GM19463 (cell line): ENCODE results near the gene ST8SIA6.

Experiments used
- ATAC-seq: cut with Tn5 transposase; IDR thresholded peaks from one replicate; pipeline ENCODE4 v1.9.1; 2021; ENCODE audit warnings: mild to moderate bottlenecking, moderate library complexity; ENCODE audit not compliant: unreplicated experiment

Gene ST8SIA6

DNA sequence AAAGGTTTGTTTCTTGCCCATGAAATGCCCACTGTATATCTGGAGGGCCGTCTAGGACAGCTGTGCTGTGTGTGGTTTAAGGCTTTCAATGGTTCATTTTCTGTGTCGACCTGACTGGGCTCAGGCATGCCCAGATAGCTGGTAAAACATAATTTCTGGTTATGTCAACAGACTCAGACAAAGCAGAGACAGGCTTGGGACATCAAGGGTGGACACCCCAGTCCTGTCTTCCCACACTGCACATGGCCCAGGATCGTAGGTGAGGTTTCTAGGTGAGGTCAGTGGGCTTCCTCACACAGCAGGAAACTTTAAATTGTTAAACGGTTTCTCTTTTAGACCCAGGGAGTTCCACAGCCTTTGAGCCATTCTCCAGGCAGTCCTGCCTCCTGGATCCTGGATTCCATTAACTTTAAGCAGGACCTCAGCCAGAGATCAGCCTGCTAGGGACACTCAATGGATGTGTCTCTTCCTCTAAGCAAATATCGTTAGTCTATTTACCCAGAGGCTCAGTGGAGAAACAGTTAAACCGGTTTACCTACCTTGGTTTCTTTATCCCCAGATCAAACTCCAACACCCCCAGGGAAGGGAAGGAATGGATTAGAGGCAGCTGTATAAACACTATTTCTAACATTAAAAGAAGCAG, 66.4 kb downstream of the ST8SIA6 start:
- ATAC-seq, result no peak

DNA sequence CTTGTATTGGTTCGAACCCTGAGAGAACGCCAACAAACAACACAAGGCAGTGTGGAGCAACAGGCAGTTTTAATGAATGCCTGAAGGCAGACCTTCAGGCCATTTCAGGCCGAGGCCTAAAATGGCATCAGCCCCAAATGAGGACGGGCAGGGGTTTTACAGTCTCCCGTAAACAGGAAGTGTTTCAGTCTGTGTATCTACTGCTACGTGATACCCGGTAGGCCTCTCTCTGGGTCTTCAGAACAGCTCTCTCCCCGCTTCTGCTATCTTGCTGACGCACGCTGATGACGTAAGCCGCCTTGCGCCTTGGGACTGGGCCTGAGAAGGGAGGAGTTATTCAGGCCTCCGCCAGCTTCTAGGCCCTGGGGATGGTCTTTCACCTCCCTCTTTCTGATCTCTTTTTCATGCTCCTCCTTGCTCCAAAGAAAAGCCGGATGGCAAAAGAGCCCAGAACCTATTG, 67.7 kb downstream of the ST8SIA6 start:
- ATAC-seq, result no peak

DNA sequence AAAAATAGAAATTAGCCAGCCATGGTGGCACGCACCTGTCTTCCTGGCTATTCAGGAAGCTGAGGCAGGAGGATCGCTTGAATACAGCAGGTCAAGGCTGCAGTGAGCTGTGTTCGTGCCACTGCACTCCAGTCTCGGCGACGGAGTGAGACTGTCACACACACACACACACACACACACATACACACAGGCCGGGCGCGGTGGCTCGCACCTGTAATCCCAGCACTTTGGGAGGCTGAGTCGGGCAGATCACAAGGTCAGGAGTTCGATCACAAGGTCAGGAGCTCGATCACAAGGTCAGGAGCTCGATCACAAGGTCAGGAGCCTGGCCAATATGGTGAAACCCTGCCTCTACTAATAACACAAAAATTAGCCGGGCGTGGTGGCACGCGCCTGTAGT, 68.4 kb downstream of the ST8SIA6 start:
- no peak for ATAC-seq

DNA sequence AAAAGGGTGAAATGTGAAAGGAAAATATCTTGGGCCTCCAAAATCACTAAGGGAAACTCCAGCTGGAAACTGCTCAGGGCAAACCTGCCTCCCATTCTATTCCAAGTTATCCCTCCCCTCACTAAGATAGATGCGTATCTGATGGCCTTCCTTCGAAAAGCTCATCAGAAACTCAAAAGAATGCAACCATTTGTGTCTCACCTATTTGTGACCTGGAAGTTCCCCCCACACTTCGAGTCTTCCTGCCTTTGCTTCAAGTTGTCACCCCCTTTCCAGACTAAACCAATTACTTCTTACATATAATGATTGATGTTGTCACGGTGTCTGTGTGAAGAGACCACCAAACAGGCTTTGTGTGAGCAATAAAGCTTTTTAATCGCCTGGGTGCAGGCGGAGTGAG, 69.3 kb downstream of the ST8SIA6 start:
- ATAC-seq, result no peak

DNA sequence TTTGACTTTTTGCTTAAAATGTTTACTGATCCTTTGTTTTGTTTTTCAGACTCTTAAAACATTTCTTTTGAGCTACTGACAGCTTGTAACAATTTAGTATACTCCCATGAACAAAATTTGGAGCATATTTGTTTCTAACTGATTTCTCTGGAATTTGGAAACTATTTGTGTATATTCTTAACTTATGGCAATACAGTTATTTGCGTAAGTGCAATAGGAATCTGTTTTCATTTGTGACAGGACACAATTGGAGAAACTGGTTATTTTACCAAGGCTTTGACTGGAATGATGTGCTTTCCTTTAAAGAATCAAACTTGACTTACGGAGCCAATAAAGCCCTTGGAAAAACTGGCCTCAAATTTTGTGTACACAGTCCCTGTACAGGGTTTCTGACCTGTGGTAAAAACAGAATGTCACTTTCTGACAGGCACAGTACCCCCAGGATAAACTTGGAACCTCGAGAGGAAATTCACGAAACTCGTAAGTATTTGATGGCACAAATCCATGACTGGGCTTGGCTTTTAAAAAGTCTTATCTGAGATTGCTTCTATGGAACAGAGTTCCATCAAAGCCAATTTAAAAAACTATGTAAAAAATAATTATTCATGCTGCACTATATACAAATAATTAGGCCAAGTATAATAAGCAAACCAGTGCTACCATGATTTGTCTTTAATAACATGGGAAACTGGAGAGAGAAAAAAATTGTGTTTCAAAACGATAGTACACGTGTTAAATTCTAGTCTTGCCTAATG, 70.4 kb downstream of the ST8SIA6 start:
- ATAC-seq, result no peak

DNA sequence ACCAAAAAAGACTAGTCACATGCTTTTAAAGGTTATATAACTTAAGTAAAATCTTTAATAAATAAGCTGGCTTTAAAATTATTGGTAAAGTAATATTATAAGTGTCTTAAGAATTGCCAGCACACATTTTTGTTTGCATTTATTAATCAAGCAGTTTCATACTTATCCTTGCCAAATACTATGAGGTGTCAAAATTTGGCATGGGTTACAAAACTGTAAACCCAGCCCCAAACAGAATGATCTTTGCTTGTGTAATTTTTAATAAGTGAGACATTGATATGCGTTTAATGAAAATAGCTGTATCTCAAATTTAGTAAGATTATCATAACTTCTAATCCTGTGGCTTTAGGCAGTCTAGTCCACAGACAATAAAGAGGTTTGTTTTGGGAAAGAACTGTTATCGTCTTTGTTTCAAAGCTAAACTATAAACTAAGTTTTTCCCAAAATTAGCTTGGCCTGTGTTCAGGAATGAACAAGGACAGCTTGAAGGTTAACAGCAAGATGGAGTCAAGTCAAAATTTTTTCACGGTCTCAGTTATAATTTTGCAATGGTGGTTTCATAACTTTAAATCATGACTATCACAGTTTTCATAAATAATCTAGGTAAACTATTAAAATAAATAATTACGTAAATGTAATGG, 72.8 kb downstream of the ST8SIA6 start:
- no peak for ATAC-seq

DNA sequence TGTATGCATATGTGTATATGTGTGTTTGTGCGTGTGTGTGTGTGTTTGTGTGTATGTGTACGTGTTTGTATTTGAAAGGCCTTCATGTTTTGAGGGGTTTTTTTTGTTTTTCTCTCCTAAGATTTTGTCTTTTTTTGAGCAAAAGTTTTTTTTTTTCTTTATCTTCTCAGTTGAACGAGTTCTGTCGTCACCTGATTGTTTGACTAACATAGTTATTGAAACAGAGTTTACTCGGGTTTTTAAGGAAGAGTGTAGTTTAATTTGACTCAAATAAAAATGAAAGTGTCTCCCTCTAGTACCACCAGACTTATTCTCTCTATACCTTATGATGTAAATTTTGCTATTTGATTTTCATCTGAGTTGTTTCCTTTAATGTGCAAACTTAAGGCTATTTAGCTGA, 73.5 kb downstream of the ST8SIA6 start:
- no peak for ATAC-seq

DNA sequence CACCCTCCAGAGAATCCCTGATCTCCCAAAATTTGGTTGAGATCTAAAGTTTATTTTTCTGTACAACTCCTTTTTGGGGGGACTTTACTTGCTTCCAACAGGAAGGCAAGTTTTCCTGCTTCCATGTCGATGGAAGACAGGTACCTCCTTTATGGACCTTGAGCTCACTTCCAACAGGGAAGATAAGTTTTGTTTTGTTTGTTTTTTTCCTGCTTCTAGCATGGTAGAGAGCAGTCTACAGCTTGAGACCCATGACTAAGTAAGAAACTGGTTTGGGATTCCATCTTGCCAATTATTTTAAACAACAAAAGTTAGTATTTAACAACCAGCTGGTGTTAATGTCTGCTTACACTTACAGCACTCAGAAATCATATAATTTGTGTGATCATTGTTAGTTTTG, 74.4 kb downstream of the ST8SIA6 start:
- ATAC-seq, result no peak

DNA sequence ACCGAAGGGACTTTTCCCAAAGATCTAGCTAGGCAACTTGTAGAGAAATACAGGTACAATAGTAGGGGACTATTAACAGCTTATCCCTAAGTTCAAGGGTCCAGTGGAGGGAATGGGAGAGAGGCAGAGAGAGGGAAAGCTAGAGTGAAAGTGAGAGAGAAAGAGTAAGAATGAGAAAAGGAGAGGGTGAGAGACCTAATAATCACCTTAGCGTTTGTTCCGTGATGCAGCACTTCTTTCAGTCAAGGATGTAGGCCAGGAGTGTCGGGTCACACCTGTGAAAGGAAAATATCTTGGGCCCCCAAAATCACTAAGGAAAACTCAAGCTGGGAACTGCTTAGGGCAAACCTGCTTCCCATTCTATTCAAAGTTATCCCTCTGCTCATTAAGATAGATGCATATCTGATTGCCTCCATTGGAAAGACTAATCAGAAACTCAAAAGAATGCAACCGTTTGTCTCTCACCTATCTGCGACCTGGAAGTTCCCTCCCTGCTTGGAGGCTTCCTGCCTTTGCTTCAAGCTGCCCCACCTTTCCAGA, 75.2 kb downstream of the ST8SIA6 start:
- ATAC-seq, result no peak

DNA sequence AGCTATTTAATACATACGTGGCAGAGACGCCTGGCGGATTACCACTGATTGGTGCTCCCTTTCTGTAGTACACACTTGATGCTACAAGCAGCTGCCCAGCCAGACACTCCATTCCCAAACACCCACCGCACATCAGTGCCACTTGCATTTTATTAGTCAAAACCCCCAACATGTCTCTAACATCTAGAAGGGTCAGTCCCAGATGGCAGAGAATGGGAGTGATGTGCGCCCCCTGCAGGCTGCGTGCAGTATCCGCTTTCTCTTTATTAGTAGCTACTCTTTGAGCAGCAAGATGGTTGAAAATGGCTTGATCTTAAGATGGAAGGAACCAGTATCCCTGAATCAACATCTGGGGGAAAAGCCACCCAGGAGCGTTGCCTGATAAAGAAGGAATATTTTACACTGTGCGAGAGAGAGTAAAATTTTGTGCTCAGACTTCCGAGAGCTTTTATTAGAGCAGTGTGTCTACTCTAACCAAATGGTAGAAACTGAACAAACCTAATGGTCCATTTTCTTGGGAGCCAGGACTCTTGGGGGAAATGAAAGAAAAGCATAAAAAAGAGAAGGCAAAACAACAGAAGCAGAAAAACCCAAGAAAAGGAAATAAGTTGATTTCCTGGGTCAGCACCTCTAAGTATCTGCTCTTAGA, 78.3 kb downstream of the ST8SIA6 start:
- ATAC-seq, result no peak

DNA sequence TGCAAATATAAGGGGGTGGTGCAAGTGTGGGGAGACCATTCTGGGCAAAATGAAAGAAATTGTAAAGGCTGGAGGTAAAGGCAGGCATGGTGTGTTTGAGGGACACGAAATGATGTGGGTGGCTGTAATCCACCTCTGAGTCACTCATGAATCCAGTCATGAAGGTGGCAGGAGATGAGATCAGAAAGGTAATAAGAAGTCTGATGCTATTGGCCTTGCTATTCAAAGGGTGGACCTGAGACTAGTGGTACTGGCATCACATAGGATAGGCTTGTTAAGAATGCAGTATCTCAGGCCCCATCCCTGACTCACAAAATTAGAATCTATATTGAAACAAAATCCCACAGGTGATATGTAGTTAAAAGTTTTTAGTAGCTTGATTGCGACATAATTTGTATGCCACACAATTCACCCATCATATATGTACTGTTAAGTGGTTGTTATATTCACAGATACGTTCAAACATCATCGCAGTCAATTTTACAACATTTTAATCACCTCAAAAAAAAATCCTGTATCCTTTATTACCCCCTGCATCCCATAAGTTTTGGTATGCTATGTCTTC, 85.6 kb downstream of the ST8SIA6 start:
- no peak for ATAC-seq

DNA sequence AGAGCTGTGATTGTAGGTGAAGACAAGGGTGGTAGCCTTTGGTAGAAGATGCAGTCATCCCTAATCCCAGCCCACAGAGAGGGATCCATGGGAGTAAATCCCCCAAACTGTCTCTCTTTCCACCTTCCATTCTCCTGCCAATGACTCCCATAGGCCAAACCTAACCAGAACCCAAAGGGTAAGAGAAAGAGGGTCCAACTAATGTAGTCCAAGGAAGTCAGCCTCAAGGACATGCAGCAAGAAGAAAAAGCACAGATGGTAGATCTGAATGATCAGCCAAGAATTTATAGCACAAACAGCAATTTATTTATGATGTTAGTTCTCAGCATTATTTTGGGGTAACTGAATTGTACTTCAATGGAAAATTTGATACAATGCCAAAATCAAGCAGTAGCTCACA, 87.7 kb downstream of the ST8SIA6 start:
- ATAC-seq, result no peak

DNA sequence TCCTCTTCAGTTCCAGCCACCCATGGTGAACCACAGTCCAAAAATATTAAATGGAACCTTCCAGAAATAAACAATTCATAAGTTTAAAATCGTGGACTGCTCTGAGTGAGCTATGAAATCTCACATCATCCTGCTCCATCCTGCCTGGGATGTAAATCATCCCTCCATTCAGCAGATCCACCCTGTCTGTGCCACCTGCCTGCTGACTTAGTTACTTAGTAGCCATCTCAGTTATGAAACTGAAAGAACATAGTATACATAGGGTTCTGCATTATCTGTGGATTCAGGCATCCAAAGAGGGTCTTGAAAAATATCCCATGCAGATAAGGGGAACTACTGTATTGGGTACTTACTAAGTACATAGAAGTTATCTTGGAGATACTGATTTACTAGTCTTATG, 89.0 kb downstream of the ST8SIA6 start:
- peak; percentile 45 for ATAC-seq

DNA sequence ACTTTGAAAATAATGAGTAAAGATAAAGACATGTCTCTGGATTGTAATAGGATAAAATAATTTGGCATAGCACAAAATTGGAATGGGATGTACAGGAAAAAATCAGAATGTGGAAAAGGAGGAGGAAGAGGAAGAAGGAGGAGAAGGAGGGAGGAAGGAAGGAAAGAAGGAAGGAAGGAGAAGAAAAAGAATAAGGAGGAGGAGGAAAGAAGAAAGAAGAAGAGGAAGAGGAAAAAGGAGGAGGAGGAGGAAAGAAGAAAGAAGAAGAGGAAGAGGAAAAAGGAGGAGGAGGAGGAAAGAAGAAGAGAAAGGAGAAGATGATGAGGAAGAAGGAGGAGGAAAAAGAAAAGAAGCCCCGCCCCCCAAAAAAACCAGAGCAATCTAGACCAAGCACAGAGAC, 95.9 kb downstream of the ST8SIA6 start:
- ATAC-seq, result no peak

DNA sequence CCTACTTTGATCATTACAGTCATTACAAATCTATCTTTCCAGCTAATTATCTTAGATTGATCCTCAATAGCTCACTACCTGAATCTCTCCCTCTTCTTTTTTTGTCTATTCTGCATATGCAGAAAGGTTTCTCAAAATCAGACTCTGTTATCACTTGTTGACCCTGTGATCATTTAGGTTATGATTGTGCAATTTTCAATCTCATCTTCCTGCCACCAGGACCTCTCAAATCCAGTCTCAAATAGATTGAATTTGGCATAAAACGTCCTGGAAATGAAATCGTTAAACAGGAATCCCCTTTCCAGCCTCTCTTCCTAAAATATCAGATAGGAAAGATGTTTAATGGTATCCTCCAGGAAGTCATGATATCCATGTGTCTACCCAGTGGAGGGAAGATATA, 96.6 kb downstream of the ST8SIA6 start:
- ATAC-seq, result no peak

DNA sequence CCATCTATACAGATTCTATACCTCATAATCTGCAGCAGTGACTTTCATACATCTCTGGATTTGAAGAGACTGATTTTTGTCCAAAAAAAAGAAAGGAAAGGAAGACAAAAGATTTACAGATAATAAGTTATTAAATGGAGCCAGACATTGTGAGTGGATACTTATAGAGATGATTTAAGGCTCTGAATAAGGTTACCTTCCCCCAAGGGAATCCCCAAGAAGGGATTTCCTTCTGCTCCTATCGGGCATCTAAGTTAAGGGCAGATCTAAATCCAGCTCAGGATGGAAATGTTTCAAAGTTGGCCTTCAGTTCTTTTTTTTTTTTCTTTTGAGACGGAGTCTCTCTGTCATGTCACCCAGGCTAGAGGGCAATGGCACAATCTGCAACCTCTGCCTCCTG, 97.6 kb downstream of the ST8SIA6 start:
- no peak for ATAC-seq

DNA sequence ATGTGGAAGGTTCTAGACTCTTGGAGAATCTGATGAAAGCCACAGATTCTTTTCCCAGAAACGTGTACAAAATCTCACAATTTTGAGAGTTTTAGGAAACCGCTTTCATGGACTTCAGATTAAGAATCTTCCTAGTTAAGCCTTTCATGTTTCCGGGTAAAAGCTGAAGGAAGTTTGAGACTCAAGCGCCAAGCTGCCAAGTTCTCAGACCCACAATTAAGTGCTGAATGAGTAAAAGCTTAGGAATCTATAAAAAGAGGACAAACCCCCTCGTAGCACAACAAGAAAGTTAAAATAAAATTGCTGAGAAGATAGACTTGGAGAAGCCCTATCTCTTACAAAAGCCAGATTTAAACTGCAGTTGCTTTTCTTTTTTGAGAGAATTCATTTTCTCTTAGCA, 99.6 kb downstream of the ST8SIA6 start:
- no peak for ATAC-seq

DNA sequence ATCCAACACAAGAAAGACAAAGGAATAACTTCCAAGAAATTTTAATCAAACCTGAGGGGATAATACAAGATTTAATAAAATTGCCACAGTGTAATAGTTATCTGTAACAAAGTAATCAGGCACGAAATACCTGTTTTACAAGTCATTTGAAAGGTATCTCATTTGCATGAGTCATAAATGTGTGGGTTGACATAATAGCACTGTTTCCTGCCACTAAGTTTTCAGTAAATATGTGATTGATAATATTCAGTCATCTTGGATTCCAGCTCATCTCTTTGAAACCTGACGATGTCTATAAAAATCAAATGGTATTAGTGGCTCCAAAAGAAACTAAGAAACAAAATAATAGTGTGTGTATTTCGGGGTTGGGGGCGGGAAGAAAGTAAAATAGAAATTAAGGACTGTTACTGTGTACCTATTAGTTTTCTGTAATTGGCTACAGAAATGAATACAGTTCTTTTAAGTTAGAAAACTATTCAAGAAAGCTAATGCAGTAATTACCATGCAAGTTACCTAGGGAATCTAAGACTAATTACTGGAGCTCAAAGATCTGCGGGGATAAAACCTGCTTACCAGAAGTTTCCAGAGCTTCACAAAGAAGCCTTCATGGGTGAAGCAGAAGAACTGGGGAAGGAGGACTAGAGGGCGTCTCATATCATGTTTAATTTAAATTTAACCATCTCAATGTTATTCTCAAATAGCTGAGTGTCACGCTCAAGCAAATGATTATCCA, 100.7 kb downstream of the ST8SIA6 start:
- ATAC-seq, result no peak

DNA sequence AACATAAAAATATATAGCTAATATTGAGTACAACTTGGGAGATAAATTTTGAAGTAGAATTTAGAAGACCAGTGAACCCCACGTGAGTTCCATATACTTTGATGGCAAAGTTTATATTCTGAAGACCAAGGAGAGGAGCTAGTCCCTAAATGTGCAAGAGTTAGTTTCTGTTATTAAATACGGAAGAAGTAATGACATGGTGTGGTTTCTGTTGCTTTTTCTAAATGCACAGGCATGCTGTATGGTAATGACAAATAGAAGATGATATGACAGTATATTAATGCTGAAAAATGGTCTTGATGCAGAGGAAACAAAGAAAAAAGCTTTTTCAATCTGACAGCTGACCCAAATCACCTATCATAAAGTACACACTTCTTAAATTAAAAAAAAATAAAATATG, 101.8 kb downstream of the ST8SIA6 start:
- ATAC-seq, result no peak

DNA sequence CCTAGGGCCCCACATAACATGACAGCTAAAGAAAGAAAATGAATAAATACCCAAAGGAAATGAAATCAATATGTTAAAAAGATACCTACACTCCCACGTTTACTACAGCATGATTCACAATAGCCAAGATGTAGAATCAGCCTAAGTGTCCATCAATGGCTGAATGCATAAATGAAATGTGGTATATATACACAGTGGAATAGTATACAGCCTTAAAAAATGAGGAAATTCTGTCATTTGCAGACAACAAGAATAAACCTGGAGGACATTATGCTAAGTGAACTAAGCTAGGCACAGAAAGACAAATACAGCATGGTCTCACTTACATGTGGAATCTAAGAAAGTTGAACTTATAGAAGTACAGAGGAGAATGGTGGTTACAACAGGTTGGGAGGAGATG, 102.9 kb downstream of the ST8SIA6 start:
- no peak for ATAC-seq
